ENCODE results near the gene CELF1. TPM values are rescaled to one million over a fixed set of nuclear protein-coding genes. Genes with fewer than 3 reads are reported as not detected.
"Not testable (repeated sequence)": the region's sequence is repeated elsewhere in the genome, so short reads cannot be mapped to it uniquely, and the experiment has no call there.

Gene CELF1
- total and polyA plus RNA-seq, 12 donors: 28.1 to 128 (median 101) TPM

DNA sequence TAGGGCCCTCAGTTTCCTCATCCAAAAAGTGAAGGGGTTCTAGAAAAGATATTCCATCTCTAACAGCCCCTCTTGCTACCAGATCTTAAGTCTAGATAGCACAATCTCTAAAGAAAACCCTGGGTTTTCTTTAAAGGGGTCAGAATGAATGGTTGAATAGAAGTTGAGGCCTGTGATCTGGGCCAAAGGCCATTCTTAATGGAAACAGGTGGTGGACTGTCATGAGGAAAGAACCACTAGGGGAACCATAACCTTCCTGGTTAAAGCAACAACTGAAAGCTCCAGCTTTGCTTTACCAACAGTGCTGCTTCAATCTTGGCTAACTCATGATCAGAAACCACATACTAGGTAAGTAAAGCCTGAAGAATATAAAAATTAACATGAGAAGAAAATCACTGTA is 1.8 kb downstream of the CELF1 start:
- intact Hi-C loops (cut with DNase I): loop anchor here (5.0 kb wide), 2 partner anchors 74 to 84 kb away; no protein-coding TSS in a partner anchor
- Histone ChIP-seq H3K27ac (peak overlapping the region in 2 of 5 donors; percentile 92 to 94), H3K4me3 (peak overlapping the region in 1 of 4 donors; percentile 71), H3K27me3 (no peaks in the 10 kb centered on the region), H3K36me3 (replicated peaks in 1 of 2) (no peaks in the 10 kb centered on the region), H3K4me1 (replicated peaks in 1 of 2) (peaks cover 31 to 51% of the 10 kb centered on the region in 2 donors), H3K9me3 (replicated peaks in 1 of 3) (no peaks in the 10 kb centered on the region)
- TF ChIP-seq POLR2A (IDR thresholded peaks at IDR 0.05): no peak
- TF ChIP-seq, protein P1, sequence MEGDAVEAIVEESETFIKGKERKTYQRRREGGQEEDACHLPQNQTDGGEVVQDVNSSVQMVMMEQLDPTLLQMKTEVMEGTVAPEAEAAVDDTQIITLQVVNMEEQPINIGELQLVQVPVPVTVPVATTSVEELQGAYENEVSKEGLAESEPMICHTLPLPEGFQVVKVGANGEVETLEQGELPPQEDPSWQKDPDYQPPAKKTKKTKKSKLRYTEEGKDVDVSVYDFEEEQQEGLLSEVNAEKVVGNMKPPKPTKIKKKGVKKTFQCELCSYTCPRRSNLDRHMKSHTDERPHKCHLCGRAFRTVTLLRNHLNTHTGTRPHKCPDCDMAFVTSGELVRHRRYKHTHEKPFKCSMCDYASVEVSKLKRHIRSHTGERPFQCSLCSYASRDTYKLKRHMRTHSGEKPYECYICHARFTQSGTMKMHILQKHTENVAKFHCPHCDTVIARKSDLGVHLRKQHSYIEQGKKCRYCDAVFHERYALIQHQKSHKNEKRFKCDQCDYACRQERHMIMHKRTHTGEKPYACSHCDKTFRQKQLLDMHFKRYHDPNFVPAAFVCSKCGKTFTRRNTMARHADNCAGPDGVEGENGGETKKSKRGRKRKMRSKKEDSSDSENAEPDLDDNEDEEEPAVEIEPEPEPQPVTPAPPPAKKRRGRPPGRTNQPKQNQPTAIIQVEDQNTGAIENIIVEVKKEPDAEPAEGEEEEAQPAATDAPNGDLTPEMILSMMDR (IDR thresholded peaks at IDR 0.05): peak in 3 of 6 experiments; percentile 2 to 21 (median 19)
- no peak for DNase-seq

DNA sequence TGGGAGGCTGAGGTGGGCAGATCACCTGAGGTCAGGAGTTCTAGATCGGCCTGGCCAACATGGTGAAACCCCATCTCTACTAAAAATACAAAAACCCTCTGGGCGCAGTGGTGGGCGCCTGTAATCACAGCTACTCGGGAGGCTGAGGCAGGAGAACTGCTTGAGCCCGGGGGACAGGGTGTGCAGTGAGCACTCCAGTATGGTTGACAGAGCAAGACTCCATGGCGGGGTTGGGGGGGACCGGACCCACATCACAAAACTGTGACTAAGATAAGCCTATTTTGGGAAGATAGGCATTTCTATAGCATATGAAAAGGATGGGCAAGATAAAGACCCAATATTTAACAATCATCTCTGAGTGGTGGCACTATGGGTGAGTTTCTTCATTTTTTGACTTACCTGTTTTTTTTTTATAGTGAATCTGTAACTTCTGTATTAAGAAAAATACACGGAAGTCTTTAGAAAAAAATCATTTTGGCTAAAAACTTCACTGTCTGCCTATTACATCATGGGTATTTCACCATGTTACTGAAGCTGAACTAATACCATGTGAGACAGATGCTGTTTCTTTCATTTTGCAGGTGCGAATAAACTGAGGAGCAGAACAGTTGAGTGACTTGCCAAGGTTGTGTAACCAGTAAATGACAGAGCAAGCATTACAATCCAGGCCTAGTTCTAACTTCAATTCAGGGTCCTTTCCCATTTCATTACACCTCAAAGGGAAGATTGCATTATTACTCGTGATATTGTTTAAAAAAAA is 2.5 kb downstream of the CELF1 start:
- H3K9me3 ChIP-seq (replicated peaks in 1 of 3): no peaks in the 10 kb centered on the region
- 70 to 85% (median 80%) methylated on average over 10 of the region's 10 CpGs for WGBS, 4 donors
- H3K36me3 ChIP-seq (replicated peaks in 1 of 2): no peaks in the 10 kb centered on the region
- H3K4me3 ChIP-seq: no peak overlapping the region
- peaks cover 31 to 51% of the 10 kb centered on the region in 2 donors for H3K4me1 ChIP-seq (replicated peaks in 1 of 2)
- DNase-seq: peak in 1 of 7 donors; percentile 47
- no peak for TF ChIP-seq POLR2A (IDR thresholded peaks at IDR 0.05)
- TF ChIP-seq, protein P1 (IDR thresholded peaks at IDR 0.05): no peak
- H3K27ac ChIP-seq: peak overlapping the region in 3 of 5 donors; percentile 21 to 94 (median 92)
- no peaks in the 10 kb centered on the region for H3K27me3 ChIP-seq
- intact Hi-C loops (cut with DNase I): loop anchor here (5.0 kb wide), 2 partner anchors 73 to 83 kb away; no protein-coding TSS in a partner anchor

DNA sequence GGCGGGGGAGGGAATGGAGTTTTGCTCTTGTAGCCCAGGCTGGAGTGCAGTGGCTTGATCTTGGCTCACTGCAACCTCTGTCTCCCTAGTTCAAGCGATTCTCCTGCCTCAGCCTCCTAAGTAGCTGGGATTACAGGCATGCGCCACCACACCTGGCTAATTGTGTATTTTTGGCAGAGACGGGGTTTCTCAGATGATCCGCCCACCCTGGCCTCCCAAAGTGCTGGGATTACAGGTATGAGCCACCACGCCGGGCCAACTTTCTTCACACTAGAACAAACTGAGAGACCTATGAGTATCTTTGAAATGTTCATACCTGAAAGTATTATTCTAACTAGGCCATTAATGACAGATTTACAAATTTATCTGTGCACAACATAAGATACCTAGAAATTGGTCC is 6.7 kb downstream of the CELF1 start:
- DNase-seq: peak in 1 of 7 donors; percentile 37
- H3K27me3 ChIP-seq; H3K27ac ChIP-seq; H3K4me3 ChIP-seq; intact Hi-C loops (cut with DNase I); H3K9me3 ChIP-seq (replicated peaks in 1 of 3); H3K36me3 ChIP-seq (replicated peaks in 1 of 2): not testable (repeated sequence)
- peaks cover 24 to 46% of the 10 kb centered on the region in 2 donors for H3K4me1 ChIP-seq (replicated peaks in 1 of 2)
- WGBS, 4 donors: 77 to 98% (median 94%) methylated on average over 7 of the region's 7 CpGs

DNA sequence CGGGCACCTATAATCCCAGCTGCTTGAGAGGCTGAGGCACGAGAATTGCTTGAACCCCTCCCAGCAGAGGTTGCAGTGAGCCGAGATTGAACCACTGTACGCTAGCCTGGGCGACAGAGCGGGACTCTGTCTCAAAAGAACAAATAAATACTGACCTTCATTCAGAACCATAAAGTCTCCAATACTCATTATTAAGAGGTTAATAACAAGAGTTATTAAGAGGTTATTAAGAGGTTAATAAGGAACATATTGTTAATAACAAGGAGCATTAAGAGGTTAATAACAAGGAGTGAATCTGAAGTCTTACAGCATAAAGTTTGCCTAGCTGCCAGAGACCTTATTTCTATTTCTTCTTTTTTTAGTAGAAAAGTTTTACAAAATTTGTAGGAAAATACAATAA is 7.6 kb downstream of the CELF1 start:
- Histone ChIP-seq H3K27ac (no peak overlapping the region), H3K4me3 (no peak overlapping the region), H3K9me3 (replicated peaks in 1 of 3) (no peaks in the 10 kb centered on the region), H3K36me3 (replicated peaks in 1 of 2) (no peaks in the 10 kb centered on the region), H3K4me1 (replicated peaks in 1 of 2) (peaks cover 23 to 46% of the 10 kb centered on the region in 2 donors), H3K27me3 (no peaks in the 10 kb centered on the region)
- no peak for DNase-seq
- WGBS, 4 donors: 94 to 96% (median 95%) methylated on average over 6 of the region's 6 CpGs
- TF ChIP-seq, protein P1 (IDR thresholded peaks at IDR 0.05): no peak
- no peak for TF ChIP-seq POLR2A (IDR thresholded peaks at IDR 0.05)
- intact Hi-C loops (cut with DNase I): no loop called here

DNA sequence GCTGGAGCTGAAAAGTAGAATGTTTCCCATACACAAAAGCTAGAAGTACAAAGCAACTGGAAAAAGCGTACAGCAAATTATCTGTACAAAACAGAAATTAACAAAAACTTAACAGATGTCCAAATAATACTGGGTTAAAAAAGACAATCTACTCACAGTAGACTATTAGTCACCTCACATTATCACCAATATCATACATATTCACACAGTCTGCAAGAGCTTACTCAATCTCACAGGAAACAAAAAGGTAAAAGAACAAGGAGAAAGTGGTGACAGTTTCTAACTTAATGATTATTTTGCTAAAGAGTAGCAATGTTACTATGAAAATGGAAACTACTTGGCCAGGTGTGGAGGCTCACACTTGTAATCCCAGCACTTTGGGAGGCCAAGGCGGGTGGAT is 11.9 kb downstream of the CELF1 start:
- no peak overlapping the region for H3K4me3 ChIP-seq
- 92 to 100% (median 96%) methylated on average over 2 of the region's 2 CpGs for WGBS, 4 donors
- no peak for DNase-seq
- no peak overlapping the region for H3K27ac ChIP-seq
- TF ChIP-seq, protein P1 (IDR thresholded peaks at IDR 0.05): no peak
- no peak for TF ChIP-seq POLR2A (IDR thresholded peaks at IDR 0.05)
- H3K9me3 ChIP-seq (replicated peaks in 1 of 3): no peaks in the 10 kb centered on the region
- H3K4me1 ChIP-seq (replicated peaks in 1 of 2): peaks cover 29 to 46% of the 10 kb centered on the region in 2 donors
- no peaks in the 10 kb centered on the region for H3K27me3 ChIP-seq
- intact Hi-C loops (cut with DNase I): no loop called here
- no peaks in the 10 kb centered on the region for H3K36me3 ChIP-seq (replicated peaks in 1 of 2)

All from adrenal gland (tissue), 12 donors.